Activated CD4-positive, CD25-positive, alpha-beta regulatory T cell treated with anti-CD3 and anti-CD28 coated beads, Interleukin-2, amount 50 U/mL, for 16 hours (primary cell): Measurements from ENCODE around the gene AGBL1.

ENCODE experiments used
- DNase-seq: peaks from one replicate; pipeline ENCODE4 v3.0.0-alpha.2; 2020; ENCODE audit warnings: low read depth, low spot score

The AGBL1 gene

GRCh38 chr15:86163816-86164215 lies 84.1 kb downstream of the AGBL1 start:
- no peak for DNase-seq

DNA sequence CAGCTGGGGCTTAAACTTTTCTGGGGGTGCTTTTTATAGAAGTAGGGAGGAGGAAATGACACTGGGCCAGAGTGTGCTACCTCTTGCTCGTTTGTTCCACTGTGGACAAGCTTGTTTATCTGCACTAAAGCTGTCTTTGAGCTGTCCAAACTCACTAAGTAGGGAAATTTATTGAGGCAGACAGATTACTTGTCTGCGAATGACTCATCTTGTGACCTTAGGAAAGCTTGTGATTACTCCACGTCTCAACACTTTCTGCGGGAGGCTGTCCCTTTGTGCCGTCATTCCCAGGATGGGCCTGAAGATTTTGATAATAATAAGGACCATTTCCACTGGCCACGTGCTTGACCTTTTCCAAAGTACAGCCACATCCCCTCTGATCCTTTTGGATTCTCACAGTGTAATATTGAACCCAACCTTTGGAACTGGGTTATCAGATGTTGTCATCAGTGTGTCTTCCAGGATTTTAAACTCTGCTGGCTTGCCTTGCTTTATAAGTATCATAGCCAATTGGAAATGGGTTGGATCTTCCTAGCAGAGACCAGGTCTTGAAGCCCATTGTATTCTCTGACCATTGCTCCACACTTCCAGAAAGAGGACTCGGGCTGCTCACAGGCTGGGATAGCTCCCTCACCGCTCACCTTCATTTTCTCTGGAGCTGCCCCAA lies 84.7 kb downstream of the AGBL1 start:
- DNase-seq = no peak

DNA sequence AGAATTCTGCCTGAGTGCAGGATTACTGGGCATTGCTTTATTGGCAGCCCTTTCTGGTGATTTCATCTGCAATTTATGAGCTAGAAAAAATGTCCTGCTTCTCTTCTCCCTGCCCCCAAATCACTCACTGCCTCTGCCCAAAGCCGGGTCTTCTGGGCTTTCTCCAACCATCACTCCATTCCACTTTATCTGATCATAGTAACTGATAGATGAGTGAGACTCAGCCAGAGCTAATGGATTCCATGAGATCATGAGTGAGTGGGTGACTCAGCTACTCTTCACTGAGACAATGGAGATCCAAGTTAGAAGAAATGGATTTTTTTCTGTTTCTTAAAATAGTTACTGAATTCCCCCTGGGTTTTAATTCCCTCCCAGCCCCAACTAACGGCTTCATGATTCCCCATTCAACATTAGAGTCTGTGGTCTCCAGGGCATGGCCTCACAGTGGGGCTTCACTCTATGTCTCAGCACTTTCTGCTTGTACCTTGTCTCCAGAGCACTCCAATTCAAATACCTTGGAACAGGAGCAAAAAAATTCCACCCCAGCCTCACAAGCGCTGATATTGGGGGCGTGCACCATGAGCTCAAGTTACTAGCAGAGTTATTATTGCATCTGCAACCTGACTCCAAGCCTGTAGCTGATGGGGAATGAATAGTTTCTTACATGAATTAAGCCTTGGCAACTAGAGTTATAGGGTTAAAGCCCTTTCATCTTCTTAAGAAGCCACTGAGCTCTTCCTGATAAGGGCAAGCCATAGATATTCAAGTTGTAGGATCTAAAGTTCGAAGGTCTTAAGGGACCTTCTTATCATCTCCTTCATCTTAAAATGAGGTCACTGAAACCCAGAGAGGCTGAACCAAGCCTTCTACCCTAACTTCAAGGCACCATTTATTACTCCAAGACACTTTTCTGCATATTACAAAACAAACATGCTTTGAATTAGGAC lies 85.9 kb downstream of the AGBL1 start:
- DNase-seq = no peak

- no peak for DNase-seq
Observed at GRCh38 chr15:86167841-86168240, 88.2 kb downstream of the AGBL1 start.

DNA sequence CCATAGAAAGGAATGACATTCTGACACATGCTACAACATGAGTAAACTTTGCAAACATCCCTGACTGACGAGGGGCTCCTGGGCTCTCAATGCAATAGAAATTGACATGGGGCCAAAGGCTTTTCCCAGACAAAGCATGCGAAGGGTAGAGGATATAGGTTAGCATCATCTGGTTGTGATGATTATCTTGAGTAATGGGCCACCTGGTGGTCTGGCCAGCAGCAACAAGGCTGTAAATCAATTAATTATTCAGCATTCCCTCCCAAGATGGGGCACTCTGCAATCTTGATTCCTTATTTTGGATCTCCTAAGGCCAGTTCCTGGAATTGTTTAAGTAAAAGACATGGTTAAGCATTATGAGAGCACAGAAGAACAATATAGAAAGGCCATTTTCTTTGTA lies 99.2 kb downstream of the AGBL1 start:
- no peak for DNase-seq

DNA sequence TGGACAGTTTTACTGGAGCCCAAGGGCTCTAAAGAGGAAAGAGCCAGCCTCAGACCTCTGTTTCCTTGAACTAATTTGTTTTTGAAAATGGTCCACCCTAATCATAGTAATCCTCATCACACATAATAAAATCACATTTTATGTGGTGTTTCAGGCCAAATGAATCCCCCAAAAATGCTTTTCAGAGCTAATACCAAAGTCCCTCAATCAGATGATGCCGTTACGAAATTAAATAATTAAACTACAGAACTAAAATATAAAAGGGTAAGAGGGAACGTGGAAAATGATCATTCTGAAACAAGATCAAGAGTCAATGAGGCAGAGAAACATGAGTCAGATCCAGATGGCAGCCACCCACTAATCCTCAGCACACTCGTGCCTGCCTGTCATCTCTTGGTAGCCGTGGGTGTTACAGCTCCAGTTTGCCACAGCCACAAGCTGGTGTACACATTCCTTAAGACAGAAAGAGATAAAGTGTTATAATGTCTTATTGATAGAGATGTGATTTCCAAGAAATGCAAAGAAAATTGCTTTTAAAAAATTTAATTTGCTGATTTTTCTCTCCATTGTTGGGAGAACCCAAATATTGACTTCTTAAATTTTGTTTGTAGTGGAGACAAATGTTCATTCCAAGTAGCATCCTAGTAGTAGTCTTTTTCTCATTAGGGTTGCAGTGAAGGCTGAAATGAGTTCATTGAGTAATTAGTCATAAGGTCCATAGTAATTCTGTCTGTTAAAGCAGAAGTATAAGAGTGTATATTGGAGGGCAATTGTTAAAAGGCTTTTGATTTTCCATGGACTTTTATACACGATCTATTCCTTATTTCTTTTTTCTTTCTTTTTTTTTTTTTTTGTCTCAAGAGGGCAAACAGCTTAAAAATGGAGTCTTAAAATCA lies 104.2 kb downstream of the AGBL1 start:
- no peak for DNase-seq

- DNase-seq = no peak
Observed at GRCh38 chr15:86193716-86194380, 114.2 kb downstream of the AGBL1 start.

DNA sequence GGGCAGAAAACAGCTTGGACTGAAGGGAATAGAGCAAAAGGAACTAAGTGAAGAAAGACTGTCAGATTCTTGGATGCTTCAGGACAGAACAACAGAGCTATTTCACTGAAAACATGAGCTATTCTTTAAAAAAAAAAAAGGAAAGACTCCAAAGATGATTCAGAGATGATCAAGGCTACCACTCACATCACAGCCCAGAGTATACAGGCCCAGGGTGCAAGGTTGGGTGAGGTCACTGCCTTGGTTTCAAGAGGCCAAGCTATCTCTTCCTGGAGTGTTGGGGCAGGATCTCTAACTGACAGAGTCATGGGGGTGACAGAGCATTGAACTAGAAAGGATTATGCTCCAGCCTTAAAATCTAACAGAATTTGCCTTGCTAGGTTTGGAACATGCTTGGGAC lies 118.1 kb downstream of the AGBL1 start:
- no peak for DNase-seq

- DNase-seq = no peak
Observed at GRCh38 chr15:86199467-86200145, 119.9 kb downstream of the AGBL1 start.

DNA sequence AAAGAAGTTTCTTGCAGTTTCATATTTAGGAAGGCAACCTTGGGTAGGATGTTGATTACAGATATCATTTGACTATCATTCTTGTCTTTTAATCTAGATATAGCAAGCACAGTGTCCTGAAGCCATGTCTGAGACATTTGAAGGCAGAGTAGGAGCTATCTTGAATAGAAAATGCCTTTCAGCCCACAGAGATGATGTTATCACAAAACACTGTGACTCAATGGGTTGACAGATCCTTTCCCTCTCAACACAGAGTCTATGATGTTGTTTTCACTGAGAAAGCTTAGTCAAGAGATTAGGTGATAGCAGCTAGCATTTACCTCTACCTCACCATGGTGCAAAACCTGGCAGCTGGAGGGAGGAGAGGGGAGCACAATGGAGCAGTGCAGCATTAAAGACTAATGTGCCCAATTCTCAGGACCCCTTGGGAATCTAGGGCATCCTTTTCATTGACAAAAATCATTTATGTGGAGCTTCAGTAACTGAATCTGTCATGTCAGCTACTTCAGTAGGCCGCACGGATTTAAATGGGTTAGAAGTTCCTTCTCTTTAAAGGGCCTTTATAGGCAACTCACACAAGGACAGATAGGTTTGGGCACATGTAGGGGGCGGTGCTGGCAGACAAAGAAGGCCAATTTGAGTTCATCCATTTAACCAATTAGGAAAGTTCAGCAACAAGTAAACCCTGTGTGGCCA lies 121.8 kb downstream of the AGBL1 start:
- no peak for DNase-seq

DNA sequence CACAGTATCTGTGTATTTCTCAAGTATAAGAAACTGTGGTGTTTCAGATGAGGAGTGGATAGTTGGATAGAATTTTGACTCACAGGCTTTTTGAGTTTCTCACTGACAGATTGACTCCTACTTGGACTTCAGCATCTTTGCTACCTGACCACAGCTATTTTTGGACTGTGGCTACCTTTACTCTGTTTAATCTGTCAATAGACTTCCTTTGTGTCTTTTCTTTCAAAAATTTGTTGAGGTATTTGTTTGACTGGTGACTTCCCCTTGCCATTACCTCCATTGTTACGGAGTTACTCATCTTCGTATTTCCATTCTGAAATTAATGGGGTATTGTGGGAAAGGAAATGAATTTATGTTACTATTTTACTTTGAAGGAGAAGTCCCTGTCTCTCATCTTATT lies 123.8 kb downstream of the AGBL1 start:
- DNase-seq = no peak

DNA sequence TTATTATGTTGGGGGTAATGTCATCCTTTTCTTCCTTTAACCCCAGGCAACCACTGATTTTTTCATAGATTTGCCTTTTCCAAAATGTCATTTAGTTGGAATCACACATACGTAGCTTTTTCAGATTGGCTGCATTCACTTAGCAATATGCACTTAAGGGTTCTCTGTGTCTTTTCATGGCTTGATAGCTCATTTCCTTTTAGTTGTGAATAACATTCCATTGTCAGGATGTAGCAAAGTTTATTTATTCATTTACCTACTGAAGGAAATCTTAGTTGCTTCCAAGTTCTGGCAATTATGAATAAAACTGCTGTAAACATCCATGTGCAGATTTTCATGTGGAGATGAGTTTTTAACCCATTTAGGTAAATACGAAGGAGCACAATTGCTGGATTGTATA lies 125.4 kb downstream of the AGBL1 start:
- DNase-seq = no peak

- DNase-seq = no peak
Observed at GRCh38 chr15:86213420-86213819, 133.7 kb downstream of the AGBL1 start.

DNA sequence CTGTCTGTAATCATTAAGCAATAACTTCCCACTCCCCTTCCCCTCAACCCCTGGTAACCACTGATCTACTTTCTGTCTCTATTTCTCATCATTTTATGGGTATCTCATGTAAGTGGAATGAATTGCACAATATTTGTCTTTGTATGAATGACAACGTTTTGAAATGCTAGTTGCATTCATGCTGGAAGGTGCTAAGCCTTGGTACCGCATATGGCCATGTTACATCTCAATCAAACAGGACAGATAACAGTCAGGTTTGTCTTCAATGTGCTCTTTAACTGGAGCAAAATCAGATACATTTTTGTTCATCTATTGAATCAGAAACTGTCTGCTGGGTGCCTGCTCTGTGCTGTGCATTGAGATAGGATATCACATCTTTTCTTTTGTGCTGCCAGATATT lies 134.2 kb downstream of the AGBL1 start:
- DNase-seq = no peak

DNA sequence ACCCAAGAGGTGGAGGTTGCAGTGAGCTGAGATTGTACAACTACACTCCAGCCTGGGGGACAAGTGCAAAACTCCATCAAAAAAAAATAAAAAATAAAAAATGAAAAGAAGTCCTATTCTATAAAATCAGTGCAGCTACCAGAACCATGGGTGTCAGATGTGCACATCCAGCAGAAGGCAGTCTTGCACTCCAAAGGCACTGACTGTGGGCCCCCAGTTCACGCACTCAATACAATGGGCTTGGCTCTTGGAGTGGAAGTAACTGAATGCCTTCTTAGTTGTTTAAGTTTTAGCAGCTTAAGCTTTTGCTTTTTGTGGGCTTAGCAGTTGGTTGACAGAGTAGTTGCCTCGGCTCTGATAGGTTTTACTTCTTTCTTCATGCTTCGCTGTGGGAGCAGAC lies 141.4 kb downstream of the AGBL1 start:
- no peak for DNase-seq

DNA sequence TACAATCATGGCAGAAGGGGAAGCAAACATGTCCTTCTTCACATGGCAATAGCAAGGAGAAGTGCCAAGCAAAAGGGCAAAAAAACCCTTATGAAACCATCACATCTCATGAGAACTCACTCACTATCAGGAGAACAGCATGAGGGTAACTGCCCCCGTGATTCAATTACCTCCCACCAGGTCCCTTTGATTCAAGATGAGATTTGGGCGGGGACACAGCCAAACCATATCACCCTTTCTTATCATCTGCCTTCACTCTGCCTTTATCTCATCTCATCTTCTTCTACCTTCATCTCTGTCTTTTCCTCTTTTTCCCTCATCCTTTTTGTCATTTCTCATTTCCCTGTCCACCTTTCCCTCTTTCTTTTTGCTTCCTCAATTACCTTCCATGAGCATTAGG lies 149.6 kb downstream of the AGBL1 start:
- DNase-seq = no peak

DNA sequence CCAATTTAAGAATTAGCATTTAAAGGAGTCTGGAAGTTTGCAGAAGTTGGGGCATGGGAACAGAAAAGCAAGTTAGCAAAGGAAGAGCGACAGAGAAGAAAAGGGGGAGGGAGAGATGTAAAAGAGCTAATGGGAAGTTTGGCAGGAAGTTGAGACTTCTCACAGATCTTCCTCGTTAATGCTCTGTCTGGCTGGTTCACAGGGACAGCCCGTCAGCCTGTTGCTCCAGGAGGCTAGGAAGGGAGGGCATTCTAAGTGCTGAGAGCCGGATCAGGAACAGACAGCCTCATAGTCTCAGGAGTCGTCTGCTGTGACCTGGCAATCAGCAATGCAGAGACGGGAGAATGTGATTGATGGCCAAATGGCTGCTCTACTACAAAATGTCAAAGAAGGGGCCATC lies 150.3 kb downstream of the AGBL1 start:
- DNase-seq = no peak

GRCh38 chr15:86231864-86232721 lies 152.4 kb downstream of the AGBL1 start:
- DNase-seq = no peak

DNA sequence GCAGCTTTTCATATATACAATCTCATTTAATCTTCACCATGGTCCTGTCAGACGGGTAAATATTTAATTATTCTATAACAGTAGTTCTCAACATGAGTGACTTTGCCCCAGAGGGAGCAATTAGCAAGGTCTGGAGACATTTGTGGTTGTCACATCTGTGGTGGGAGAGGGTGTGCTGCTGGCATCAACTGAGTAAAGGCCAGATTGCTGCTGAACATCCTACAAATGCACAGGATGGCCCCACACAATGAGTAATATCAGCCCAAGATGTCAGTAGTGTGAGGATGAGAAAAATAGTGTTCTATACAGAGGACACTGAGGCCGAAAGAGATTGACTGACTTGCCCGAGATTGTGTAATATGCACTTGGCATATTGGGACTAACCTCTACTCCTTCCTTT lies 156.0 kb downstream of the AGBL1 start:
- DNase-seq = no peak
